MM.1S (cell line): ENCODE measurements around the gene AHCTF1.

Source experiments
- DNase-seq: peaks from one replicate; pipeline ENCODE4 v3.0.0-alpha.2; 2015
- H2AFZ ChIP-seq: fragments of 300-600 bp; sonication (generic); 2 replicates; pipeline ENCODE4 v1.6.0; 2016; ENCODE audit warnings: antibody characterized with exemption, low read length
- H3F3A ChIP-seq: fragments of 300-600 bp; sonication (generic); 2 replicates; pipeline ENCODE4 v1.6.1; 2016; ENCODE audit warnings: mild to moderate bottlenecking, antibody characterized with exemption, low read length, moderate library complexity, mixed read lengths; ENCODE audit not compliant: insufficient read depth
- H3K27ac ChIP-seq: fragments of 300-600 bp; sonication (generic); 2 replicates; pipeline ENCODE4 v1.5.1; 2016; ENCODE audit warnings: mild to moderate bottlenecking, low read length
- H3K27me3 ChIP-seq: fragments of 300-600 bp; sonication (generic); replicated peaks from 2 replicates; pipeline ENCODE4 v1.6.0; 2016; ENCODE audit warnings: low read length; ENCODE audit not compliant: insufficient read depth
- H3K36me3 ChIP-seq: fragments of 300-600 bp; sonication (generic); replicated peaks from 2 replicates; pipeline ENCODE4 v1.6.1; 2016; ENCODE audit warnings: mild to moderate bottlenecking, low read length, mixed read lengths; ENCODE audit not compliant: insufficient read depth
- H3K4me1 ChIP-seq: fragments of 300-600 bp; sonication (generic); 2 replicates; pipeline ENCODE4 v1.6.1; 2016; ENCODE audit warnings: low read length, mixed read lengths
- H3K4me2 ChIP-seq: fragments of 300-600 bp; sonication (generic); 2 replicates; pipeline ENCODE4 v1.6.0; 2016; ENCODE audit warnings: low read depth, low read length
- H3K4me3 ChIP-seq: fragments of 300-600 bp; sonication (generic); 2 replicates; pipeline ENCODE4 v1.5.1; 2016; ENCODE audit warnings: low read length, mixed read lengths
- H3K79me2 ChIP-seq: fragments of 300-600 bp; sonication (generic); 2 replicates; pipeline ENCODE4 v1.6.1; 2016; ENCODE audit warnings: mixed run types, low read length, mixed read lengths
- H3K9ac ChIP-seq: fragments of 300-600 bp; sonication (generic); 2 replicates; pipeline ENCODE4 v1.6.1; 2016; ENCODE audit warnings: low read length, mixed read lengths
- H3K9me2 ChIP-seq: fragments of 300-600 bp; sonication (generic); replicated peaks from 2 replicates; pipeline ENCODE4 v1.6.1; 2016; ENCODE audit warnings: mild to moderate bottlenecking, low read length, mixed read lengths; ENCODE audit not compliant: insufficient read depth
- H3K9me3 ChIP-seq: fragments of 300-600 bp; sonication (generic); replicated peaks from 2 replicates; pipeline ENCODE4 v1.6.1; 2016; ENCODE audit warnings: mild to moderate bottlenecking, low read length, mixed read lengths; ENCODE audit not compliant: insufficient read depth
- H4K20me1 ChIP-seq: fragments of 300-600 bp; sonication (generic); 2 replicates; pipeline ENCODE4 v1.6.1; 2016; ENCODE audit warnings: mild to moderate bottlenecking, low read length, moderate library complexity, mixed read lengths; ENCODE audit not compliant: insufficient read depth
- CTCF ChIP-seq: fragments of 300-600 bp; sonication (generic); IDR thresholded peaks from 2 replicates; pipeline ENCODE4 v1.5.1; 2016; ENCODE audit warnings: antibody characterized with exemption, low read length, mixed read lengths
- EZH2 ChIP-seq: fragments of 300-600 bp; sonication (generic); optimal IDR thresholded peaks from 2 replicates; pipeline ENCODE3; 2017; ENCODE audit warnings: low read depth, mild to moderate bottlenecking, antibody characterized with exemption, low read length, mixed read lengths
- EZH2phosphoT487 ChIP-seq: fragments of 300-600 bp; sonication (generic); IDR thresholded peaks from 2 replicates; pipeline ENCODE4 v1.6.1; 2018; ENCODE audit warnings: antibody characterized with exemption, low read length

The AHCTF1 gene

GRCh38 chr1:246932366-246932700 is 585 bp upstream of the AHCTF1 start:
- Histone ChIP-seq H3K4me1 (no peaks in the 10 kb centered on the region), H3K27me3 (no peaks in the 10 kb centered on the region), H3K4me3 (peak overlapping the region; percentile 92), H2AFZ (peak overlapping the region; percentile 83), H3K9me3 (no peaks in the 10 kb centered on the region), H3K79me2 (peaks cover 38% of the 10 kb centered on the region), H3K4me2 (peak overlapping the region; percentile 72), H3K9ac (peak overlapping the region; percentile 89; the same call in 1 of the 2 replicates), H3F3A (peaks cover 12% of the 10 kb centered on the region), H4K20me1 (no peaks in the 10 kb centered on the region), H3K27ac (peak overlapping the region; percentile 91; the same call in 1 of the 2 replicates), H3K36me3 (no peaks in the 10 kb centered on the region; the same call in 1 of the 2 replicates), H3K9me2 (no peaks in the 10 kb centered on the region)
- no peak for TF ChIP-seq EZH2
- no peak for DNase-seq

GRCh38 chr1:246930830-246931548 is 759 bp downstream of the AHCTF1 start:
- peak overlapping the region; percentile 98 for H3K4me3 ChIP-seq
- H3K9me2 ChIP-seq: no peaks in the 10 kb centered on the region
- no peaks in the 10 kb centered on the region for H3K9me3 ChIP-seq
- peak overlapping the region; percentile 69 for H2AFZ ChIP-seq
- DNase-seq: peak; percentile 68
- H3K9ac ChIP-seq: peak overlapping the region; percentile 89
- no peaks in the 10 kb centered on the region; the same call in none of the 2 replicates for H3K36me3 ChIP-seq
- TF ChIP-seq CTCF: no peak
- no peak for TF ChIP-seq EZH2
- no peak for TF ChIP-seq EZH2phosphoT487
- H3K79me2 ChIP-seq: peaks cover 52% of the 10 kb centered on the region
- H4K20me1 ChIP-seq: no peaks in the 10 kb centered on the region; the same call in 1 of the 2 replicates
- H3K4me2 ChIP-seq: peak overlapping the region; percentile 75
- no peaks in the 10 kb centered on the region for H3K4me1 ChIP-seq
- peaks cover 12% of the 10 kb centered on the region for H3F3A ChIP-seq
- H3K27me3 ChIP-seq: no peaks in the 10 kb centered on the region
- peak overlapping the region; percentile 91 for H3K27ac ChIP-seq

- H4K20me1 ChIP-seq: peaks cover 11% of the 10 kb centered on the region; the same call in 1 of the 2 replicates
- no peak for DNase-seq
- H3K27me3 ChIP-seq: no peaks in the 10 kb centered on the region
- H3K9ac ChIP-seq: no peak overlapping the region
- H3F3A ChIP-seq: peaks cover 9% of the 10 kb centered on the region
- no peak overlapping the region for H3K27ac ChIP-seq
- no peak overlapping the region for H3K4me3 ChIP-seq
- no peaks in the 10 kb centered on the region for H3K9me3 ChIP-seq
- no peak overlapping the region for H2AFZ ChIP-seq
- H3K36me3 ChIP-seq: no peaks in the 10 kb centered on the region; the same call in none of the 2 replicates
- H3K9me2 ChIP-seq: no peaks in the 10 kb centered on the region
- H3K79me2 ChIP-seq: peaks cover 99% of the 10 kb centered on the region
- H3K4me2 ChIP-seq: no peak overlapping the region
- no peaks in the 10 kb centered on the region for H3K4me1 ChIP-seq
- TF ChIP-seq EZH2 (no peak), CTCF (no peak), EZH2phosphoT487 (no peak)
These were observed 5.6 kb downstream of the AHCTF1 start for GRCh38 chr1:246925997-246926626.

GRCh38 chr1:246923900-246924299 is 7.8 kb downstream of the AHCTF1 start:
- H2AFZ ChIP-seq: no peak overlapping the region
- H3K36me3 ChIP-seq: no peaks in the 10 kb centered on the region; the same call in none of the 2 replicates
- no peak overlapping the region for H3K27ac ChIP-seq
- H3K9me3 ChIP-seq: no peaks in the 10 kb centered on the region
- H3F3A ChIP-seq: no peaks in the 10 kb centered on the region
- H3K4me3 ChIP-seq: no peak overlapping the region
- no peak for TF ChIP-seq CTCF
- H3K9me2 ChIP-seq: no peaks in the 10 kb centered on the region
- H3K79me2 ChIP-seq: peaks cover 99% of the 10 kb centered on the region
- no peak for DNase-seq
- H3K27me3 ChIP-seq: no peaks in the 10 kb centered on the region
- no peak overlapping the region for H3K9ac ChIP-seq
- peaks cover 11% of the 10 kb centered on the region; the same call in 1 of the 2 replicates for H4K20me1 ChIP-seq
- H3K4me2 ChIP-seq: no peak overlapping the region
- no peaks in the 10 kb centered on the region for H3K4me1 ChIP-seq
